Prostate gland (tissue), 2 donors: ENCODE measurements around the gene DMAC2L.

Source experiments
- CTCF ChIP-seq, 4 experiments: fragments of 200-600 bp in 2 of 4; fragments of 450-650 bp in 2 of 4; sonication (generic) in 2 of 4; IDR thresholded peaks; 1 replicate in 3 of 4; 2 replicates in 1 of 4; pipeline ENCODE4 v1.5.1; 2016 to 2019; ENCODE audit warnings: antibody characterized with exemption in 4 of 4, mild to moderate bottlenecking in 2 of 4, moderate library complexity in 2 of 4
- POLR2A ChIP-seq: fragments of 450-650 bp; IDR thresholded peaks from one replicate; pipeline ENCODE4 v1.6.1; 2016; ENCODE audit warnings: antibody characterized with exemption, mild to moderate bottlenecking

- TF ChIP-seq POLR2A: no peak
- TF ChIP-seq CTCF (IDR thresholded peaks at IDR 0.05): no peak
Measured at GRCh38 chr14:50310445-50310844, 1.7 kb upstream of the DMAC2L start.
